GM23338 (cell line): ENCODE data around the gene SLC28A2.

Source experiments
- JUNB ChIP-seq: IDR thresholded peaks from one replicate; pipeline ENCODE4 v1.6.1; 2016; ENCODE audit warnings: antibody characterized with exemption; ENCODE audit not compliant: unreplicated experiment
- TF ChIP-seq, protein P1 (sequence below): IDR thresholded peaks from one replicate; pipeline ENCODE4 v1.6.1; 2018; ENCODE audit warnings: antibody characterized with exemption; ENCODE audit not compliant: unreplicated experiment
- TF ChIP-seq, protein P2 (sequence below), 2 experiments: fragments of 200-600 bp in 1 of 2; sonication (generic) in 1 of 2; conservative IDR thresholded peaks; 2 replicates each; pipeline versions ENCODE4 v1.5.1 to v1.6.1; 2016 to 2017; ENCODE audit warnings: antibody characterized with exemption in 2 of 2, low read depth in 2 of 2, mild to moderate bottlenecking in 2 of 2, moderate library complexity in 1 of 2

DNA sequence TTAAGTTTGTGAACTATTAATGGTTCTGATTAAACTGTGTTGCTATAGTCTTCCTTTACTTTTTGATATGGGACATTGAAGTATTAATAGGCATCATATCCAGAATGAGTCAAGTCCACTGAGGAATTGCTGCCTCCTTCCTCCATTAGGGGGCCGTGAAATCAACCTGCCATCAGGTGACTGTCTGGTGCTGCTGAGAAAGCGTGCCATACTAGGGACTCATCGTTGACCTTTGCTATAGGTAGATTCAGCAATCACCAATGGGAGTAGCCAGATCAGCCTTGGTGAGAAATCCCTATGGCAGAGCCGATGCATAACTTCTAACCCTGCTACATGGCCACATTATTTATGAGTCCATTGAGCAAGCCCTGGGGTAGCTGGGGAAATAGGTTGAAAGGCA, 30.1 kb upstream of the SLC28A2 start:
- TF ChIP-seq, protein P1, sequence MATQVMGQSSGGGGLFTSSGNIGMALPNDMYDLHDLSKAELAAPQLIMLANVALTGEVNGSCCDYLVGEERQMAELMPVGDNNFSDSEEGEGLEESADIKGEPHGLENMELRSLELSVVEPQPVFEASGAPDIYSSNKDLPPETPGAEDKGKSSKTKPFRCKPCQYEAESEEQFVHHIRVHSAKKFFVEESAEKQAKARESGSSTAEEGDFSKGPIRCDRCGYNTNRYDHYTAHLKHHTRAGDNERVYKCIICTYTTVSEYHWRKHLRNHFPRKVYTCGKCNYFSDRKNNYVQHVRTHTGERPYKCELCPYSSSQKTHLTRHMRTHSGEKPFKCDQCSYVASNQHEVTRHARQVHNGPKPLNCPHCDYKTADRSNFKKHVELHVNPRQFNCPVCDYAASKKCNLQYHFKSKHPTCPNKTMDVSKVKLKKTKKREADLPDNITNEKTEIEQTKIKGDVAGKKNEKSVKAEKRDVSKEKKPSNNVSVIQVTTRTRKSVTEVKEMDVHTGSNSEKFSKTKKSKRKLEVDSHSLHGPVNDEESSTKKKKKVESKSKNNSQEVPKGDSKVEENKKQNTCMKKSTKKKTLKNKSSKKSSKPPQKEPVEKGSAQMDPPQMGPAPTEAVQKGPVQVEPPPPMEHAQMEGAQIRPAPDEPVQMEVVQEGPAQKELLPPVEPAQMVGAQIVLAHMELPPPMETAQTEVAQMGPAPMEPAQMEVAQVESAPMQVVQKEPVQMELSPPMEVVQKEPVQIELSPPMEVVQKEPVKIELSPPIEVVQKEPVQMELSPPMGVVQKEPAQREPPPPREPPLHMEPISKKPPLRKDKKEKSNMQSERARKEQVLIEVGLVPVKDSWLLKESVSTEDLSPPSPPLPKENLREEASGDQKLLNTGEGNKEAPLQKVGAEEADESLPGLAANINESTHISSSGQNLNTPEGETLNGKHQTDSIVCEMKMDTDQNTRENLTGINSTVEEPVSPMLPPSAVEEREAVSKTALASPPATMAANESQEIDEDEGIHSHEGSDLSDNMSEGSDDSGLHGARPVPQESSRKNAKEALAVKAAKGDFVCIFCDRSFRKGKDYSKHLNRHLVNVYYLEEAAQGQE: no peak
- no peak for TF ChIP-seq JUNB
- TF ChIP-seq, protein P2, sequence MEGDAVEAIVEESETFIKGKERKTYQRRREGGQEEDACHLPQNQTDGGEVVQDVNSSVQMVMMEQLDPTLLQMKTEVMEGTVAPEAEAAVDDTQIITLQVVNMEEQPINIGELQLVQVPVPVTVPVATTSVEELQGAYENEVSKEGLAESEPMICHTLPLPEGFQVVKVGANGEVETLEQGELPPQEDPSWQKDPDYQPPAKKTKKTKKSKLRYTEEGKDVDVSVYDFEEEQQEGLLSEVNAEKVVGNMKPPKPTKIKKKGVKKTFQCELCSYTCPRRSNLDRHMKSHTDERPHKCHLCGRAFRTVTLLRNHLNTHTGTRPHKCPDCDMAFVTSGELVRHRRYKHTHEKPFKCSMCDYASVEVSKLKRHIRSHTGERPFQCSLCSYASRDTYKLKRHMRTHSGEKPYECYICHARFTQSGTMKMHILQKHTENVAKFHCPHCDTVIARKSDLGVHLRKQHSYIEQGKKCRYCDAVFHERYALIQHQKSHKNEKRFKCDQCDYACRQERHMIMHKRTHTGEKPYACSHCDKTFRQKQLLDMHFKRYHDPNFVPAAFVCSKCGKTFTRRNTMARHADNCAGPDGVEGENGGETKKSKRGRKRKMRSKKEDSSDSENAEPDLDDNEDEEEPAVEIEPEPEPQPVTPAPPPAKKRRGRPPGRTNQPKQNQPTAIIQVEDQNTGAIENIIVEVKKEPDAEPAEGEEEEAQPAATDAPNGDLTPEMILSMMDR (conservative IDR thresholded peaks at IDR 0.05; ENCODE audit: low read depth in 2 of 2): peak; percentile 37 to 40
